ENCODE measurements around the gene MIGA1.
"Not testable (repeated sequence)": the region's sequence is repeated elsewhere in the genome, so short reads cannot be mapped to it uniquely, and the experiment has no call there.

Gene MIGA1

DNA sequence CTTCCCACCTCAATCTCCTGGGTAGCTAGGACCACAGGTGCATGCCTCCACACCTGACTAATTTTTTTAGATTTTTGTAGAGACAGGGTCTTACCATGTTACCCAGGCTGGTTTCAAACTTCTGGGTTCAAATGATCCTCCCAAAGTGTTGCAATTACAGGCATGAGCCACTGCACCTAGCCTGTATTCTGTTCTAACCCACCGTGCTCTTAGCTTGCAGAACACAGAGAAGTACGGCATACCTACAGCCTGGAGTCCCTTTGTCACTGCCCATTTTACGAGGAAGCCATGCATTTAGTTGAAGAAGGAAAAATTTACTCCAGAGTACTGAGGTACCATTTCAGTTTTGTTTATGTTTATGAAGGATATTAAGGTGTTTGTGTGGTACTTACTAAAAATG lies 79.3 kb downstream of the MIGA1 start:
- DNase-seq = no peak

DNA sequence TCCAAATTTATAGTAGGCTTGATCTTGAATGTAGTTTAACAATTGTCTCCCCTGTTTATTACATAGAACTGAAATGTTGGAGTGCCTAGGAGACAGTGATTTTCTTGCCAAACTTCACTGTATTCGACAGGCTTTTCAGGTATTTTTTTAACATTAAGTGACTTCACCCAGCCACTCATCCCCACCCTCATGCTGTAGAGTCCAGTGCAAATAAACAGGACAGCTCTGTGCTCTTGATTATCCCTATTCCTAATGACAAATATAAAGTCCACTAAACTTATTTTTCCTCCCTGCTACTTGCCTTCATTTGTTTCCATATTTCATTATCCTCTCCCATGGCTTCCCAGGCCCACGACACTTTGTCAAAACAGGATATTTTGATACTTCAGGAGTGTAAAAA lies 79.8 kb downstream of the MIGA1 start:
- DNase-seq = no peak

DNA sequence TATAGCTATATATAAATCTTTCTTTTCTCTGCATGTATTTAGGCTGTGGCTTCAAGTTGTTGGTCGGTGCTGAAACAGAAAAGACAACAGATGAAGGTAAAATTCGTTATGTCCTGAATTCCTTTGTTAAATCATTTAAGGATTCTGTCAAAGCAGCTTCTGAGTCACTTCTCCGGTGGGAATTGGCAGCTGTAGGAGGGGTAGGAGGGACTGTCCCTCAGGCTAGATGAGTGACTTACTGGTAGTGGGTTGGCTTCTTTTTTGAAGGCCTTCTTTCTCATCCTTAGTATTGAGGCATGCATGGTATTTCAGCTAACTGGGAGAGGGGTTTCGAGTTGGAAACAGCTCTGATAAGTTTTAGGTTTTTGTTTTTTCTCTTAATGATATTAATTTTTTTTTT lies 86.8 kb downstream of the MIGA1 start:
- DNase-seq = no peak

DNA sequence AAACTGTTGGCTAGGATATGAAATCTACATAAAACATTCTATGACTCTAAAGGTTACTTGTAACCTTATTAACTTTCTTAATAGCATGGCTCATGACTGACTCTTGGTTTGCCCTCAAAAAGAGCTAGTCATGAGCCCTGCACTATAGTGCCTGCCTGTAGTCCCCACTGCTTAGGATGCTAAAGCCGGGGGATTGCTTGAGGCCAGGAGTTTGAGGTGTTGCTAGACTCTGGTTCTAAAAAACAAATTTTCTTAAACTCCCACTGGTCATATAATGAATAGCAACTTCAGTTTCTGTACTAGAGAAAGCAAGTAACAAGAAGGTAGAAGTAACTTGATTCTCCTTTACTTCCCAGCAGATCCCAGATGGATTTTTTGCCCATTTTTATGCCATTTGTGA lies 93.2 kb downstream of the MIGA1 start:
- DNase-seq = no peak

DNA sequence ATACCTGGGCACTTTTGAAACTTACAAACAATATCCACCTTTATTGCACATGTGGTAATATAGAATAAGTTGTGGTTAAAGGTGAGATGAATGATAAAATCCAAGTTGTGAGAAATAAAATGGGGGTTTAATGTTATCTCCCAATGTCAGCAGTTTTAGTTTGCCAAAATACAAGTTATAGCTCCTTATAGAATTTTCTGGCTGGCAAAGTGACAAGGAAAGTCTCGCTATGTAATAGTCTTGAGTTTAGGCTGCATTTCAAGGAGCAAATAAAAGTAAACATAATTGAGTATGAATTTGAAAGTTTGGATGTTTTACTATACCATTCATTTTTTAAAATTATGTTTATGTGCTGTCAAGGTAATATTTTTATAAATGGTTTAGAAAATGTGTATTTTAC lies 94.0 kb downstream of the MIGA1 start:
- DNase-seq = no peak

DNA sequence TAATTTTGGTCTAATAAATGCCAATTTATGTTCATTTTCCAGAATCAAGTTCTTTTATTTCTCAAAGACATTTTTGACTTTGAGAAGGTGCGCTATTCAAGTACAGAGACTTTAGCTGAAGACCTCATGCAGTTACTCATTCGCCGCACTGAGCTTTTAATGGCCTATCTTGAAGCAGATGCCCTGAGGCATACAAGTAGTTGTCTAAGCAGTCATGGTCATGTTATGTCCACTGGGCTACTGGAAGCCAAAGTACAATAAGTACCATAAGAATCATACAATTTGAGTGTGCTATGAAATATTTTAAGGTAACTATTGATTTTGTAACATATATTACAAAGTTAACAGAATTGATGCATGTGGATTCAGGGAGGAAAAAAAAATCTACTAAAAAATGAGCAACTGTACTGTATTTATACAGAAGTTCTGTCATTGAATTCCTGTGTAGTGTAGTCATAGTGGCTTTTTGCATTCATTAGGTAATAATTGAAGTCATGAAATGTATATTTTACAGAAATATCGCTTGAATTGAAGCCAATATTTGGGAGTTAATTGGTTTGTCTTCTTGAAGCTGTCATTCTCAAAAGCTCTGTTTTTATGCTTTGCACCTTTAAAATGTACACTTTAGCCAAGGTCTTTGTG lies 95.5 kb downstream of the MIGA1 start:
- no peak for DNase-seq

DNA sequence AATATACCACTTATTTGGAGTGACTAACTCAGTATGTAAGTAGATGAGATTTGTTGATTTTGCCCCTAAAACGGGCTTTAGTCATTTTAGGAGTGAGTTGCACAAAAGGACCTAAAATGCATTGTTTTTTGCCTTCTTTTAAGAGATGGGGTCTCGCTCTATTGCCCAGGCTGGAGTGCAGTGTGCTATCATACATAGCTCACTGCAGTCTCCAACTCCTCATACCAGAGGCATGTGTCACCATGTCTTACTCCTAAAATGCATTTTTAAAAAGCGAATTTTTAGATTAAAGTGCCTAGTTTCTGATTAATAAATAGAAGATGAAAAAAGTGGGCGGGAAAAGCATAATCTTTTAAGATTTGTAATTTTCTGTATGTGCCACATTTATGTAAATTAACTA lies 97.4 kb downstream of the MIGA1 start:
- no peak for DNase-seq

DNA sequence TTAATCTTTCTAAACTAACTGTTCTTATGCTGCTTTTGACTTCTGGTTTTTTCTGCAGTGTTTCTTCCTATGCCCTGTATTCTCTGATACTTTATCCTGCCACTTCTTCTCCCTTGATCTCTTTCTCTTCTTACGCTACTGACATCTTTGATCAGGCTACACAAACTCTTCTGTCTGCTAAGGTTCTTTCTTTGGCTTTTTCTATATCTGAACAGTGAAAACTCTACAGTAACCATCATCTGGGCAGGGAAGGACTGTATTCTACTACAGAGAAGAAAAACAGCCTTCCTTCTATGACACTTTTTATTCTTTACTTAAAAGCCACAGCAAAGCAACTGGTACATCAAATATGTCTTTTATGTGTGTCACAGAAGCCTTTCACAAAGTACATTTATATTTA lies 101.6 kb downstream of the MIGA1 start:
- DNase-seq = no peak

DNA sequence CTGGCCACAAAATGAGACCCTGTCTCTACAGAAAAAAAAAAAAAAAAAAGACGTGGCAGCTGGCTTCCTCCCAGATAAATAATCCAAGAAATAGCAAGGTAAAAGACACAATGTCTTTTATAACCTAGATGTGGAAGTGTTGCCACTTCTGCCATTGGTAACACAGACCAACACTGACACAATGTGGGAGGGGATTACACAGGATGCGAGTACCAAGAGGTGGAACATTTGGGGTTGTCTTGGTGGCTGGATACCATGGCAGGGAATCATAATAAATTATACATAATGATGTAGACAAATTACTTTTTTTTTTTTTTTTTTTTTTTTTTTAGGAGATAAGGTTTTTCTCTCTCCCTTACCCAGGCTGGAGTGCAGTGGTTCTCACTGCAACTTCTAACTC lies 103.0 kb downstream of the MIGA1 start:
- DNase-seq = no peak

DNA sequence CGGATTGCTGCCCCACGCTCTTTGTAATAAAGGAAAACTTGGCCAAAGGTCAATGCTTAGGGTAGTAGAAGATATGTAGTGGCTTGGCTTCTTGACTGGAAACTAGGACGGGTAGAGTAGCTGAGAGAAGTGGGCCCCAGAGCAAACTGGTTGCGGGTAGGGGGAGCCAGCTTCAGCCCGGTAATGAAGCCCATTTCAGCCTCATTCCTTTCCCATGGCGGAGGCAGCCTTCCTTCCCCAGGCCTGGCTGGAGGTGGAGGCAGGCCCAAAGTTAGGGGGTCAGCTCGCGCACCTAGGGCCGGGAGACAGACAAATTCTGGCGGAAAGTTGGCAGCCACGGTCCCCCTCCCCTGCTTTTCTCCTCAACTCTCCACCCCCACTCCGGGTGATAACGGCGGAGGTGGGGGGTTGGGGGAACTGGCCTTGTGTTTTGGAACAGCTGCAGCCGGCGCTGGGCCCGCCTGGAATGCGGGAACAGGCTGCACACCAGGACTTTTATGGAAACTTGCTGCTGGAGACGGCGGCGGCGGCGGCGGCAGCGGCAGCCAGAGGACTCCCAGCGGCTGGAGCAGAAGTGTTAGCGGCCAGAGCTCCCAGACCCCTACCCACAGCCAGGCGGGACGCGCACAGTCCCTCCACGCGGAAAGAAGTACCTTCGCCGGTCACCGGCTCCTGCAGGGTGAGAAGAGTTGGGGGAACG lies 108.8 kb downstream of the MIGA1 start, which contains the start of gene NEXN:
Gene NEXN (plus strand): TSS at position 544 of the 700 bp plus-strand sequence. CDS start 27,483 bp downstream, outside the sequence.
- peak; percentile 29 for DNase-seq

DNA sequence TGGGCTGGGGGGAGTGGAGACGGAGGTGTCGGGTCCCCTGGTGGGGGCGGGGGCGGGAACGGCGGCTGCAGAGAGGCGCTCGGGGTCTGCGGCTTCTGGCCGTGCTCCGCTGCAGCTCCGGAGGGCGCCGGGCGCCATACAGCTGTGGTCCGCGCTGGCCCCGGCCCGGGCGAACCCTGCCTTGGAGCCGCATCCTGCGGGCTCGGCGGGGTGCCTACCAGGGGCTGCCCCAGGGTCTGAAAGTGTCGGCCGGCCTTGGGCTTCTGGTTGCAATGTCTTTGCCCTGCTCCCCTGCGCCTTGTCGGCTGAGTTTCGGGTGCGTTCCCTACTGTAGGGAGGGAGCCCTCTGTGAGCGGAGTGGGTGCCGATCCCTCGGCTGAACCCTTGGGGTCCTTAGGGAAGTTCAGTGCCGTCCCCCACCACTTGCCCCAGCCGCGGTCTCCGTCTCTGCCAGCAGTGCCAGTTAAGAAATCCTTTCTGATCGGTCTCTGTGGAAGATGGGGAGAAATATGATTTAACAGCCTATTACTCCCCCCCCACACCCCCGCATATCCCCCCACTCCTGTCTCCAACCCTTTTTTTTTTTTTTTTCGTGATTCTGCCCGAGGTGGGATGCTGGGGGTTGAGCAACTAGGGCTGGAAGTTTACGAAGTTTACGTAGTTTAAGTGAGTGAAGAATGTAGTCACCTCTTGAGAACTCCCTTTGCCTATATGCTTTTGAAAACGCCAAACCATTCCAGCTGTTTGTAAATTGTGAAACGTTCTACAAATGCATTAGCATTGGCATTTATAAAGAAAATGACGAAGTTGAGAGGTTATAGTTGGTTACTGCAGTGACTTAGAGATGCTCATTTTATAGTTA lies 109.6 kb downstream of the MIGA1 start:
- DNase-seq = peak; percentile 29

DNA sequence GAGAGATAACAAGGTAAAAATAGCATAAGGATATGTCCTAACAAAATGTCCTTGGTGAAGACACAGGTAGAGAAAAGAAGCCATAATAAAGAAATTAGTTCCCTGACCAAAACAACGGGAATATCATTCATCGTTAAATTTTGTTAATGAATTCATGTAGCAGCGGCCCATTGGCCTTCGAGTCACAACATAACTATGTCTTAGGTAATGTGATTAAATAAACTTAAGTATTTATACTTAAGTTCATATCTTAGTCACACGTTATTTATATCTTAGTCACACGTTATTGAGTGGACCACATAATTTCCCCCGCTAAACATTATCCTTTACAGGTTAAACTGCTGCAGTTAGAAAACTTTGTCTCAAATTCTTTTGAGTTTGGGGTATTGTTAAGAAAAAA lies 110.2 kb downstream of the MIGA1 start:
- no peak for DNase-seq

DNA sequence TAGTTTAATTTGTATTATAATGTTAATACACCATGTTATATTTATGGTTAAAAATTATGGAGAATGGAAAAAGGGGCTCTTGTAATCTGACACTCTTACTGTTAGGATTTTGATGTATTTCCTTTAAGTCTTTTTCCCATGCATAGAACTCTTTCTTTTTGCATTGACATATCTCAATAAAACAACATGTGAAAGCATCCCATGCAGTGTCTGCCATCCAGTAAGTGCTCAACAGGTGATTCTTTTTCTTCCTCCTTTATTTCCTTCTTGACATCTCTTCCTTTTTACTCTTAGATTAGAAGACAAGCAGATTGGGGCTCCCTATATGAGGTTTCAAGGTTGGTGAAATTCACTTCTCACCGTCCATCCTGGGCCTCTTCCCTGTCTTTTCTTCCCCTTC lies 111.8 kb downstream of the MIGA1 start:
- no peak for DNase-seq

DNA sequence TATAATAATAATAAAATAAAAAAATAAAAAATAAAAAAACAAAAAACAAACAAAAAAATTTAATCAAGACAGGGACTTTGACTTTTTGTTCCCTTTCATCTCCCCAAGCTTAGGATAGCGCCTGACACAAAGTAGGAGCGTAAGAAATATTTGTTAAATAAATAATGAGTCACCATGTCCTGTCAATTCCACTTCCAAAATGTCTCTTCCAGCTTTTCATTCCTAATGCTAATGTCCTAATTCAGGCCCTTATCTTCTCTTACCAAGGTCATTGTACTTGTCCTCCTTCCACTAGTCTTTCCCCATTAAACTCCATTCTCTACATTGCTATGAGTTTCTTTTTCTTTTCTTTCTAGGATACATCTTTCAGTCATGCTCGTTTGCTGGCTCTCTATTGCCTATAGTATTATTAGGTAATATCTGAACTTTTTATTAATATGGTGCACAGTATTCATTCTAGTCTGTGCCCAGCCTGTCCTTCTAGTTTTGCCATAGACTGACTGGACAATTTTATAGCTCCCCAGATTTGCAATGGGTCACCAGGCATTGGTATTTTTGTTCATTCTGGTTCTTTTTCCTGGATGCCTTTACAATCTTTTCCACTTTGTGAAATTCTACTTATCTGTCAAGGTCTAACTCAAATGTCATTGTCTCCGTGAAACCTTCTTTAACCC lies 120.3 kb downstream of the MIGA1 start:
- DNase-seq = no peak

DNA sequence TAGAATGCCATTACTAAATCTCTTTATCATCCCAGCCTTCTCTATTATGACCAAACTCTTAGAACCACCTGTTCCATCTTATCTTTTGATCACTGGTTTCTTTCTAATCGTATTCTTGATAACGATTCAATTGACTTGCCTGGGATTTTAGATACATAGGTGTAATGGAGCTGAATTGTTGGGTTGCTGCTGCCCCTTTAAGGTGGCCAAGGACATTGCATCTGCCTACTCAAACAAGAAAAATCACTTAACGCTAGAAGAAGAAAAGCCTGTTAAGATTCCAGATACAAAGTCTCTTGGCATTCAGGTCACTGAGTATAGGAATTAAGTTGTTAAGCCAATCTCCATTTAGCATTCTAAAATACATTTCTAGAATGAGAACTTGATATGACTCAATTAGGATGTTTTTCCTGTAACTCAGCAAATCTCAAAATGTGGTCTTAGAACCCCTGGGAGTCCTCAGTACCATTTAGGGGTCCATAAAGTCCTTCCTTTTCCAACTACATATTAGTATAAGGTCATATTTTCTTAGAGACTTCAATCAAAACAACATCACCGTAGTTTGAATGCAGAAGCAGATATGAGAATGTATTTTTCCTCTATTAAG lies 121.3 kb downstream of the MIGA1 start:
- DNase-seq = peak; percentile 36

DNA sequence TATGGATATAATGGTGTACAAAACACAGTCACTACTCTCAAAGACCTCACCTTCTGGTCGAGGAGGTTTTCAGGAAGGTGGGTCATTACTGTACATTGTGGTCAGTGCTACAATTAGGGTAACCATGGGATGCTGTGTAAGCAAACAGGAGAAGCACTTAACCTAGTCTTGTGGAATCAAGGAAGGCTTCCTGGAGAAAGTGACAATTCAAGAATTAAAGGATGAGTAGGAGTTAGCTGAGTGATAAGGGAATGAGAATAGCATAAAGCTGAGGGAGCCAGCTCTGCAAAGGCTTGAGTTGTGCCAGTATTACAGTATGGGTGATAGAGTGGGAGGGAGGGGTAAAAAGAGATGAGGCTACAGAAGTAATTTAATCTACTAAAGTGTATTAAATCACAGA lies 126.2 kb downstream of the MIGA1 start:
- DNase-seq = no peak

DNA sequence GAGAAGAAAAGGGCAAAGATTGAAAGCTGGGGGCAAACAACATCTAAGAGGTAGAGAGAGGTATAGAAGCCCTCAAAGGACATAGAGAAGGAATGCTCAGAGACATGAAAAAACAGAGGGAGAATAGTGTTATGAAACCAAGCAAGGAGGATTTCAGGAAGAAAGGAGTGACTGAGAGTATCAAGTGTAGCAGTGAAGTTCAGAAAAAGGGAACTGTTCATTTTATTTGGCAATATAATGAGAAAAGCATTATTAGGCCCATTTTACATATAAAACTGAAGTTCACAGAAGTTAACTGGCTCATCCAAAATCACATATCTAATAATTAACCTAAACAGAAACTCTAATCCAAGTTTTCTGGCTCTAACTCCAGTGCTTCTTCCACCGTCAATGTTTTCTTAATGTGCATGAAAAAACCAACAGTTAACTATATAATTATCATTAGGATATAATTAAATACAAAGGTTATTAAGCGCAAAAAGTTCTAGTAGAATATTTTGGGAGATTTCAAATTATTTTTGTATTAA lies 126.6 kb downstream of the MIGA1 start:
- no peak for DNase-seq

DNA sequence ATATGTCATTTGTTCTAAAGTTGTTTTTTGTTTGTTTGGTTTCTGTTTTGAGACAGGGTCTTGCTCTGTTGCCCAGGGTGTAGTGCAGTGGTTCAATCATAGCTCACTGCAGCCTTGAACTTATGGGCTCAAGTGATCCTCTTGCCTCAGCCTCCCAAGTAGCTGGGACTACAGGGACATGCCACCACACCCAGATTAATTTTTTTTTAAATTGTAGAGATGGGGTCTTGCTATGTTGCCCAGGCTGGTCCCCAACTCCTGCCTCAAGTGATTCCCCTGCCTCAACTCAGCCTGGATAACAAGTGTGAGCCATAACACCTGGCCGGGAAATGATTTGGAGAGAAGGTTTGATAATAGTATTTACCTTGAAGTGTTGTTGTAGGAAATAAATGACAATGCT lies 127.2 kb downstream of the MIGA1 start:
- DNase-seq = no peak

DNA sequence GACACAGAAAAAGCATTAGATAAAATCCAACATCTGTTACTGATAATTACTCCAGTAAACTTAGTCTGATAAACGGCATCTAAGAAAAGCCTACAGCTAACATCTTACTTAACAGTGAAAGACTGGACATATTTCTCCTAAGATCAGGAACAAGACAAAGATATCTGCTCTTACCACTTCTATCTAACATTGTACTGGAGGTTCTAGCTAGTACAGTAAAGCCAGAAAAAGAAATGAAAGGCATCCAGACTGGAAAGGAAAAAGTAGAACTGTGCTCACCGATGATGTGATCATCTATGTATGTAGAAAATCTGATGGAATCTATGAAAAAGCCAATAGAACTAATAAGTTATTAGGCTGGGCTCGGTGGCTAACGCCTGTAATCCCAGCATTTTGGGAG lies 130.7 kb downstream of the MIGA1 start:
- no peak for DNase-seq

DNA sequence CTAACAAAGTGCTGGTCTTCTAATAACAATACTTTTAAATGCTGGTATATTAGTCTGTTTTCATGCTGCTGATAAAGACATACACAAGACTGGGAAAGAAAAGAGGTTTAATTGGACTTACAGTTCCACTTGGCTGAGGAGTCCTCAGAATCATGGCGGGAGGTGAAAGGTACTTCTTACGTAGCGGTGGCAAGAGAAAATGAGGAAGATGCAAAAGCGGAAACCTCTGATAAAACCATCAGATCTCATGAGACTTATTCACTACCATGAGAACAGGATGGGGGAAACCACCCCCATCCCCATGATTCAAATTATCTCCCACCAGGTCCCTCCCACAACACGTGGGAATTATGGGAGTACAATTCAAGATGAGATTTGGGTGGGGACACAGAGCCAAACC lies 139.5 kb downstream of the MIGA1 start:
- DNase-seq = not testable (repeated sequence)

DNA sequence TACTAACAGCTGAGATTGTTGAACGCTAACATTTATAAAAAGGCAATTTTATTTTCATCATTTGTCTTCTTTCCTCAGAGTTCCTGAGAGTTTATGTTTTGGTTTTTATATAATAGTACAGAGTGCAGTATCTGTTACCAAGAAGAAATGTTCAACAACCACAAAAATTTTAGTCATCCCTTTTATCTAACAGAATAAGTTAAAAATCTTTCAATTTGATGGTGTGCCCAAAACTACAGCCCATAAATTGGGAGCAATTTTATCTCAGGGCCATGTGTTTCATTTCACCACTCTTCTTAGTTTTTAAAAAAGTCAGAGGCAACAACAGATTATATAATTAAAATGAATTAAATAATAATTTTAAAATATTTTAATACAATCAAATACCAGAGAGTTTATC lies 146.1 kb downstream of the MIGA1 start:
- DNase-seq = no peak

DNA sequence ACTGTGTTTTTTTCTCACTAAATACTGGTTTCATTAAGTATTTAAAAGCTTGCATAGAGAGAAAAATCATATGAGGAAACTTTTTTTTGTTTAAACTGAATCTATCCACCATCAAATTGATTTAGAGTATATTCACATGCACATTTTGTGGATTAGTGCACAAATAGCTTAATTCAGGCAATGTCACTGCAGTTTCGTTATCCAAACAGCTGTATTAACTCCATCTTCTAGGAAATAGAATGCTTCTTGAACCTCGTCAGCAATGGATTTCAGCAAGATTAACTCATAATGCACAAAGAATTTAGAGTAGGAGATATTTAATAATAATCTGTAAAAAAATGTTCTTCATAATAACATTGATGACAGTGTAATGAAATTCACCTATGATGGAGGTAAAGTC lies 146.5 kb downstream of the MIGA1 start:
- no peak for DNase-seq

All from DMS79 treated with DMSO at 0.1 percent for 48 hours (cell line).